SJCRH30 (cell line): ENCODE measurements around the gene TET1. TPM values are rescaled to one million over a fixed set of nuclear protein-coding genes. Genes with fewer than 3 reads are reported as not detected.
"Not testable (repeated sequence)": the region's sequence is repeated elsewhere in the genome, so short reads cannot be mapped to it uniquely, and the experiment has no call there.

Experiments used
- DNase-seq, 2 experiments: peaks; one replicate each; pipeline ENCODE4 v3.0.0-alpha.2; 2015 to 2020
- H3K27ac ChIP-seq: fragments of 250-450 bp; sonication (Bioruptor Pico); 2 replicates; pipeline ENCODE4 v1.5.1; 2020; ENCODE audit warnings: mild to moderate bottlenecking, moderate library complexity
- H3K27me3 ChIP-seq: fragments of 250-450 bp; sonication (Bioruptor Pico); 2 replicates; pipeline ENCODE4 v1.5.1; 2020; ENCODE audit warnings: mild to moderate bottlenecking, moderate library complexity
- H3K36me3 ChIP-seq: fragments of 250-450 bp; sonication (Bioruptor Pico); 2 replicates; pipeline ENCODE4 v1.5.1; 2020; ENCODE audit warnings: mild to moderate bottlenecking, moderate library complexity
- H3K4me1 ChIP-seq: fragments of 250-450 bp; sonication (Bioruptor Pico); 2 replicates; pipeline ENCODE4 v1.5.1; 2020; ENCODE audit warnings: mild to moderate bottlenecking, moderate library complexity
- H3K4me3 ChIP-seq: fragments of 250-450 bp; sonication (Bioruptor Pico); 2 replicates; pipeline ENCODE4 v1.5.1; 2020; ENCODE audit warnings: mild to moderate bottlenecking, moderate library complexity
- H3K9me3 ChIP-seq: fragments of 250-450 bp; sonication (Bioruptor Pico); replicated peaks from 2 replicates; pipeline ENCODE4 v1.5.1; 2020; ENCODE audit warnings: mild to moderate bottlenecking, moderate library complexity
- total RNA-seq: library from RNA; depleted of rRNA; stranded (reverse); fragments of >200 nt; shearing (Covaris generic); gene quantifications from 2 replicates; pipeline ENCODE4 v1.2.3, GENCODE V29; 2014; rRNA removed

Gene TET1
- total RNA-seq, 1 experiment from 2014 or later = 13.0 TPM

DNA sequence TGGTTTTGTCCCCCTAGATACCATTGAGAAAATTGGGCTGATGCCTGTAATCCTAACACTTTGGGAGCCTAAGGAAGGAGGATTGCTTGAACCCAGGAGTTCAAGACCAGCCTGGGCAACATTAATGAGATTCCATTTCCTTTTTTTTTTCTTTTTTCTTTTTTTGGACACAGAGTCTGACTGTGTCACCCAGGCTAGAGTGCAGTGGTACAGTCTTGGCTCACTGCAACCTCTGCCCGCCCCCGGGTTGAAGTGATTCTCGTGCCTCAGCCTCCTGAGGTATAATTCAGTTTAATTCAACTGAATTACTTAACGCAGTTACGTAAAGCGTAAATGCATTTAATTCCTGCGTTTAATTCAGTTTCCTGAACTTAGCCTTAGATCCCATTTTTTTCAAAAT lies 174.2 kb downstream of the TET1 start:
- peaks cover 66% of the 10 kb centered on the region for H3K36me3 ChIP-seq
- DNase-seq = no peak
- H3K27me3 ChIP-seq = no peaks in the 10 kb centered on the region
- H3K27ac ChIP-seq = no peak overlapping the region
- no peak overlapping the region for H3K4me3 ChIP-seq
- no peaks in the 10 kb centered on the region for H3K4me1 ChIP-seq
- no peaks in the 10 kb centered on the region for H3K9me3 ChIP-seq

- no peaks in the 10 kb centered on the region for H3K4me1 ChIP-seq
- no peak overlapping the region for H3K4me3 ChIP-seq
- no peaks in the 10 kb centered on the region for H3K27me3 ChIP-seq
- no peak overlapping the region for H3K27ac ChIP-seq
- H3K36me3 ChIP-seq = peaks cover 74% of the 10 kb centered on the region
- H3K9me3 ChIP-seq = no peaks in the 10 kb centered on the region
- DNase-seq = no peak
Measured at GRCh38 chr10:68735119-68735518, 175.0 kb downstream of the TET1 start.

DNA sequence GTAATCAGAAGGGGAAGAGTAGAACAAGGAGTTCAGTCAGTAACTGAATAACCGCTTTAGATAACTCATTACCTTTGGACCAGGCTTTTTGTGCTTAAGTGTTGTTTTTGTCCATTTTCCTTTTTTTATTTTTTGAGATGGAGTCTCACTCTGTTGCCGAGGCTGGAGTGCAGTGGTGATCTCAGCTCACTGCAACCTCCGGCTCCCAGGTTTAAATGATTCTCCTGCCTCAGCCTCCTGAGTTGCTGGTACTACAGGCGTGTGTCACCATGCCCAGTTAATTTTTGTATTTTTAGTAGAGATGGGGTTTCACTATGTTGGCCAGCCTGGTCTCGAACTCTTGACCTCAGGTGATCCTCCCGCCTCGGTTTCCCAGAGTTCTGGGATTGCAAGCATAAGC lies 175.6 kb downstream of the TET1 start:
- not testable (repeated sequence) for H3K4me1 ChIP-seq, H3K27me3 ChIP-seq, H3K9me3 ChIP-seq, H3K27ac ChIP-seq, H3K4me3 ChIP-seq, DNase-seq
- peaks cover 80% of the 10 kb centered on the region for H3K36me3 ChIP-seq

DNA sequence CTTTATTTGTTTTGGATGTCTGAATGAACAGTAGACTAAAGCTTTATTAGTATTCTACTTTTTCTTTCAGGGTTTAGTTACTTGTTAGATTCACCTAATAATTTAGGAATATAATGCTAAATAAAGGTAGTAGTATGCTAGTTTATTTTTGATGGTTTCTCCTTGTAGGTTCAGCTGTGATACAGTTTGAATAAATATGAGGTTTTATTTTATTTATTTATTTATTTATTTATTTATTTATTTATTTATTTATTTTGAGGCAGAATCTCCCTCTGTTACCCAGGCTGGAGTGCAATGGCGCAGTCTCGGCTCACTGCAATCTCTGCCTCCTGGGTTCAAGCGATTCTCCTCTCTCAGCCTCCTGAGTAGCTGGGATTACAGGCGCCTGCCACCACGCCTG lies 180.5 kb downstream of the TET1 start:
- H3K27me3 ChIP-seq, DNase-seq, H3K27ac ChIP-seq, H3K4me3 ChIP-seq, H3K9me3 ChIP-seq, H3K4me1 ChIP-seq: not testable (repeated sequence)
- H3K36me3 ChIP-seq = peaks cover 75% of the 10 kb centered on the region

- H3K27ac ChIP-seq = no peak overlapping the region
- no peaks in the 10 kb centered on the region for H3K9me3 ChIP-seq
- no peaks in the 10 kb centered on the region for H3K4me1 ChIP-seq
- no peak overlapping the region for H3K4me3 ChIP-seq
- peaks cover 72% of the 10 kb centered on the region for H3K36me3 ChIP-seq
- no peaks in the 10 kb centered on the region for H3K27me3 ChIP-seq
- no peak for DNase-seq
Measured at GRCh38 chr10:68742397-68742796, 182.3 kb downstream of the TET1 start.

Other genes with a start within 250 kb of the TET1 start
- 98.8 and 114 TPM in 2 replicates for gene HNRNPH3, start 228.3 kb upstream of the TET1 start, total RNA-seq
- gene PBLD, start 227.4 kb upstream of the TET1 start, total RNA-seq = 0.36 and 0.89 TPM in 2 replicates
- 10.8 and 16.3 TPM in 2 replicates for gene RUFY2, start 153.1 kb upstream of the TET1 start, total RNA-seq
- 38.3 and 45.5 TPM in 2 replicates for gene DNA2, start 88.4 kb upstream of the TET1 start, total RNA-seq
- gene SLC25A16, start 32.8 kb upstream of the TET1 start, total RNA-seq = 7.5 and 9.6 TPM in 2 replicates
- gene CCAR1, start 160.9 kb downstream of the TET1 start, total RNA-seq = 55.9 and 64.5 TPM in 2 replicates